Activated T-helper 17 cell treated with anti-CD3 and anti-CD28 coated beads, Interleukin-2, amount 50 U/mL, for 72 hours (primary cell): Measurements from ENCODE around the gene WDR64. TPM values are rescaled to one million over a fixed set of nuclear protein-coding genes. Genes with fewer than 3 reads are reported as not detected.

Experiments used
- ATAC-seq: fragments of 150-1000 bp; cut with Tn5 transposase; replicated peaks from 2 replicates; pipeline ENCODE4 v1.10.0; 2021; ENCODE audit warnings: mild to moderate bottlenecking, moderate library complexity
- H3K27ac Mint-ChIP-seq: one replicate; pipeline ENCODE4 v1.8.0; 2022; ENCODE audit warnings: mixed read lengths
- H3K27me3 Mint-ChIP-seq: one replicate; pipeline ENCODE4 v1.8.0; 2022; ENCODE audit warnings: mixed read lengths
- H3K36me3 Mint-ChIP-seq: one replicate; pipeline ENCODE4 v1.8.0; 2022; ENCODE audit warnings: low read depth, mild to moderate bottlenecking, mixed read lengths
- H3K4me1 Mint-ChIP-seq: one replicate; pipeline ENCODE4 v1.8.0; 2022; ENCODE audit warnings: mixed read lengths
- H3K4me3 Mint-ChIP-seq: one replicate; pipeline ENCODE4 v1.8.0; 2022; ENCODE audit warnings: mild to moderate bottlenecking, mixed read lengths
- H3K9me3 Mint-ChIP-seq: one replicate; pipeline ENCODE4 v1.8.0; 2022; ENCODE audit warnings: mixed read lengths
- total RNA-seq, 2 donors: library from RNA; stranded (reverse); gene quantifications; one replicate each; pipeline ENCODE4 v1.2.3, GENCODE V29; 2022

Gene WDR64
- total RNA-seq, 2 donors from 2014 or later, result not detected

DNA sequence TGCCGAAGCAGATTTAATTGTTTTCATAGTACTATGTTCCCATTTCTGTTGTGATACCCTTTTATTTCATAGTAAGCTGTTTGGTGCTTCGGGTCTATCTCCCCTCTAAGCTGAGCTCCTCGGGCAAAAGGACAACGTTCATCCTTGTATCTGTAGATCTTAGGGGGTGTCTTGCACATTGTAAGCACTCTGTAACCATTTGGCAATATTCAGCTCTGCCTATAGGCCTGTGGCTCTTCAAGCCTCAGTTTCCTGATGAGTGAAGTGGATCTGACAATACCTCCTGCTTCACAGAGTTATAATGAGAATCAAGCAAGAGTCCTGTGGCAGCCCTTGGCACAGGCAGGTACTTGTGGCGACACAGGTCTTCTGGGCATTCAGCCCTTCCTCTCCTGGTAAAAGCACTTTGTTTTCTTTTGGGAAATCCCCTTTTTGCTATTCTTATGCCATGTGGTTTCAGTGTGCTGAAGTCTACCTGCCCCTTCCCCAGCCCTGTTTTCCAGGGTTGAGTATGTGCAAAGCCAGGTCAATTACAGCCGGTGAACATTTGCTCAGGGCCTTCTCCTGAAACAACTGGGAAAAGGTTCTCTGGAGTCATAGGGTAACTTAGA lies 187.4 kb downstream of the WDR64 start:
- no peaks in the 10 kb centered on the region for H3K36me3 Mint-ChIP-seq
- H3K4me1 Mint-ChIP-seq, result peaks cover 5% of the 10 kb centered on the region
- no peaks in the 10 kb centered on the region for H3K9me3 Mint-ChIP-seq
- H3K27me3 Mint-ChIP-seq, result peaks cover 11% of the 10 kb centered on the region
- H3K27ac Mint-ChIP-seq, result no peak overlapping the region
- no peak overlapping the region for H3K4me3 Mint-ChIP-seq
- ATAC-seq, result no peak

DNA sequence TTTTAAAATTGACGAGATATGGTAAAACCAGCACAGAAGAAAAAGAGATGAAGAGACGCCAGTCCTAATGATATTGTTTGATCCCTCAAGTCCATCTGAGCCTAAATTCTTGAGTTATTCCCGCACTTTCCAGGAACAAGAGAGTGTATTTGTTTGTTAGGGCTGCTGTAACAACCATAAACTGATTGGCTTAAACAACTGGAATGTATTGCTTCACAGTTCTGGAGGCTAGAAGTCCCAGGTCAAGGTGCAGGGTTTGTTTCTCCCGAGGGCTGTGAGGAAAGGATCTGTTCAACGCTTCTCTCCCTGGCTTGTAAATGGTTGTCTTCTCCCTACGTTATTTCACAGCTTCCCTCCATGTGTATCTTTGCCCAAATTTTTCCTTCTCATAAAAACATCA lies 188.1 kb downstream of the WDR64 start:
- Mint-ChIP-seq H3K27me3 (peaks cover 11% of the 10 kb centered on the region), H3K36me3 (no peaks in the 10 kb centered on the region), H3K4me3 (no peak overlapping the region), H3K27ac (no peak overlapping the region), H3K9me3 (no peaks in the 10 kb centered on the region), H3K4me1 (peaks cover 5% of the 10 kb centered on the region)
- no peak for ATAC-seq

- ATAC-seq, result no peak
- Mint-ChIP-seq H3K27me3 (peaks cover 7% of the 10 kb centered on the region), H3K36me3 (no peaks in the 10 kb centered on the region), H3K4me1 (peaks cover 5% of the 10 kb centered on the region), H3K4me3 (no peak overlapping the region), H3K9me3 (no peaks in the 10 kb centered on the region), H3K27ac (no peak overlapping the region)
Observed at GRCh38 chr1:241841691-241842090, 189.6 kb downstream of the WDR64 start.

DNA sequence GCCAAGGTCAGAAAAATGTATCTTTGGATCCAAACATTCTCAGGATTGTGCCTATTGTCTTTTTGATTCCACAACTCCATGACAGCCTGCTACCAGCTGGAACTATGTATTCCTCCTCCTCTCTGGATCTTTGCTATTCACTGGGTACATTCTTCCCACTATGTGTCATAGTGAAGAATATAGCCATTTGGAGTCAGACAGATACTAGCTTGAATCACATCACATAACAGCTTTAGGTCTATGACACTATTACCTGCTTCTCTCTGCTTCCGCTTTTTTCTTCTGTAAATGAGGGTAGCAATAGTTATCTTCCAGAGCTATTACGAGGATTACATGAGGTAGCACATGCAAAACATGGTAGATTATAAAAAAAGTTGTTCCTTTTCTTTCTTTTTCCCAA lies 190.5 kb downstream of the WDR64 start:
- ATAC-seq, result no peak
- Mint-ChIP-seq H3K4me1 (peaks cover 7% of the 10 kb centered on the region), H3K4me3 (no peak overlapping the region), H3K36me3 (no peaks in the 10 kb centered on the region), H3K27me3 (peaks cover 7% of the 10 kb centered on the region), H3K9me3 (no peaks in the 10 kb centered on the region), H3K27ac (no peak overlapping the region)

DNA sequence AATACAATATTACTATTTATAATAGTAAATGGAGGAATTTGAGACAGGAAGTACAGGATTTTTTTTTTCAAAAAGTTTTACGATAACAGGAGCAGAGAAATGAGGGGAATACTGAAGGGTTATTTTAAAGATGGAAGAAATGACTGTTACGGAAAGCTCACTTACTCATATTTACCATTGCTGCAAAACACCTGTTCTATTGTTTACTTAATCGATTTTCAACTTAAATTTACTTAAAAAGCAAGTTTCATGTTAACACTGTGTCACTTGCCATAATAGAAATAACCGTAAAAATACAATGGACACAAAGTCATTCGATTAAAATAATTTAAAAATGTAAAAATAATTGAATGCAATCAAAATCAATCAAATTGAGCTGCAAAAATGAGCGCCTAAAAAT lies 192.5 kb downstream of the WDR64 start:
- Mint-ChIP-seq H3K9me3 (no peaks in the 10 kb centered on the region), H3K27ac (no peak overlapping the region), H3K4me1 (peaks cover 6% of the 10 kb centered on the region), H3K36me3 (peaks cover 20% of the 10 kb centered on the region), H3K27me3 (peaks cover 7% of the 10 kb centered on the region), H3K4me3 (no peak overlapping the region)
- ATAC-seq, result no peak

- Mint-ChIP-seq H3K4me3 (peak overlapping the region; percentile 99), H3K4me1 (peaks cover 4% of the 10 kb centered on the region), H3K9me3 (no peaks in the 10 kb centered on the region), H3K27ac (no peak overlapping the region), H3K27me3 (peaks cover 4% of the 10 kb centered on the region), H3K36me3 (peaks cover 34% of the 10 kb centered on the region)
- ATAC-seq, result no peak
Observed at GRCh38 chr1:241846375-241846774, 194.3 kb downstream of the WDR64 start.

DNA sequence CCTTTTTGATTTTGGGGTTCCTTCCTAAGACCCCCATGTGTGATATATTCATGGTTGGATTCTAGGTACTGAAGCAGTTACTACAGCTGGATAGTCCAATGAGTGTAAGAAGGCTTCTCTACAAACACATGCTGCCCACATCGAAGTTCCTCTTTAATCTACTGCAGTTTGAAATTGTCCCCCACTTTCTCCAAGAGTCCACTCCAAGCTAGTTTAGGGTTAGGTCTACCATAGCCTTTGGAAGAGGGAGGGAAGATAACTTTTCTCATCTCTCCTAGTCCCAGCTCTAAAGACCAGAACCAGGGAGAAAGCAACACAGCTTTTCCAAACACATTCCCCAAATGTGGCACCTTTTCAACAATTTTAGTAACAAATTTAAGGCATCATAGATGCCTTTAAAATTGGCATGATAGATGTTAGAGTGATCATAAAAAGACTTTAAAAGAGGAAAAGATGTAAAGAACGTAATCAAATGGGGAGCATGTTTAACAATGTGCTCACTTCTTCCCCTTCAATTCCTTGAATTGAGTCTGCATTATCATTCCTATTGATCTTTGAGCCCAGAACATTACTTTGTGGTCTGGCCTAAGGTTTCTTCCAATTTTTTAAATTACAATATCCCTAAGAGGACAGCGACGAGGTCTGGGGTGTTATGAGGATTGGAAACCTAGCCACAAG lies 194.9 kb downstream of the WDR64 start:
- no peak for ATAC-seq
- Mint-ChIP-seq H3K4me3 (peak overlapping the region; percentile 99), H3K4me1 (peaks cover 4% of the 10 kb centered on the region), H3K27me3 (peaks cover 4% of the 10 kb centered on the region), H3K9me3 (no peaks in the 10 kb centered on the region), H3K27ac (peak overlapping the region; percentile 98), H3K36me3 (peaks cover 40% of the 10 kb centered on the region)

DNA sequence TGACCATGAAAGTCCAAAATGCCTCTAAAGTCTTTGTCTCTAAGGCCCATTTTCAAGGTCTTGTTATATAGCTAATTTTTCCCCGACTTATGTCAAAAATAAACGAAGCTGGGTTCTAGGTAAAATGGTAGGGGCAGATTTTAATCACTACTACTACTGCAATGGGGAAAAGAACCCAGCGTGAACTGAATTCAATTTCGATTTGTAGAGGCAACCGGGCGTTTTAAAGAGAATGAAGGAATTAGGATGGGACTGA lies 195.4 kb downstream of the WDR64 start:
- Mint-ChIP-seq H3K27me3 (peaks cover 4% of the 10 kb centered on the region), H3K9me3 (no peaks in the 10 kb centered on the region), H3K4me3 (peak overlapping the region; percentile 99), H3K27ac (peak overlapping the region; percentile 98), H3K4me1 (peaks cover 4% of the 10 kb centered on the region), H3K36me3 (peaks cover 45% of the 10 kb centered on the region)
- ATAC-seq, result no peak

- H3K27ac Mint-ChIP-seq, result peak within 1 kb of the TSS; percentile 98
- peak; percentile 97 for ATAC-seq
- H3K9me3 Mint-ChIP-seq, result no peaks in the 10 kb centered on the region
- peaks cover 48% of the 10 kb centered on the region for H3K36me3 Mint-ChIP-seq
- H3K27me3 Mint-ChIP-seq, result no peaks in the 10 kb centered on the region
- H3K4me3 Mint-ChIP-seq, result peak within 1 kb of the TSS; percentile 99
- peaks cover 4% of the 10 kb centered on the region for H3K4me1 Mint-ChIP-seq
Observed at GRCh38 chr1:241847796-241848685, 196.0 kb downstream of the WDR64 start, which contains the start of gene EXO1. Gene EXO1, plus strand, starts transcription at chr1:241848204. Its CDS starts 2,222 bp downstream, at chr1:241850426.

- no peaks in the 10 kb centered on the region for H3K9me3 Mint-ChIP-seq
- ATAC-seq, result no peak
- H3K27ac Mint-ChIP-seq, result peak overlapping the region; percentile 98
- peak overlapping the region; percentile 99 for H3K4me3 Mint-ChIP-seq
- H3K36me3 Mint-ChIP-seq, result peaks cover 56% of the 10 kb centered on the region
- H3K27me3 Mint-ChIP-seq, result no peaks in the 10 kb centered on the region
- H3K4me1 Mint-ChIP-seq, result peaks cover 4% of the 10 kb centered on the region
Observed at GRCh38 chr1:241848686-241849344, 196.7 kb downstream of the WDR64 start.

DNA sequence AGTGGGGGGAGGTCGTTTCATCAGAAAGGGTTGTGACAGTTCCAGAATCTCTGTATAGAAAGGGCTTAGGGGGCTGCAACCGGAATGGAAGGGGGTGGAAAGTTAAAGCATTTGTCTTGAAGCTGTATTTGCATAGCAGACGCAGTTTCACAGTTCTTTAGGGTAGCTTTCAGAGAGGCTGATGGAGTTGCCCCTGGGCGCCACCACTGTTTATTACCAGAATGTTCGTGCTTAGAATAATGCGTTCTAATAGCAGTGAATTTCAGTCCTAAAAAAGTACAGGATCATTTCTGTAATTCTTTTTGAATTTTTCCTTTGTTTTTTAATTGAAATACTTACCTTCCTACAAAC lies 197.2 kb downstream of the WDR64 start:
- Mint-ChIP-seq H3K27ac (peak overlapping the region; percentile 98), H3K27me3 (no peaks in the 10 kb centered on the region), H3K9me3 (no peaks in the 10 kb centered on the region), H3K4me1 (peaks cover 4% of the 10 kb centered on the region), H3K36me3 (peaks cover 61% of the 10 kb centered on the region), H3K4me3 (peak overlapping the region; percentile 99)
- no peak for ATAC-seq

Other genes with a start within 250 kb of the WDR64 start
- 10 to 100 TPM; 29.2 to 62.5 TPM for gene FH, start 132.5 kb upstream of the WDR64 start, total RNA-seq
- under 1 TPM in 1 of 2 donors, not detected in 1; 0.40 TPM for gene KMO, start 119.9 kb upstream of the WDR64 start, total RNA-seq
- 10 to 100 TPM in 1 of 2 donors, 1 to 10 TPM in 1; 8.9 to 13.4 TPM for gene CHML, start 11.9 kb upstream of the WDR64 start, total RNA-seq
- 10 to 100 TPM in 1 of 2 donors, 1 to 10 TPM in 1; 9.2 to 14.7 TPM for gene OPN3, start 11.9 kb upstream of the WDR64 start, total RNA-seq
- 10 to 100 TPM; 32.3 to 50.2 TPM for gene EXO1, start 195.9 kb downstream of the WDR64 start, total RNA-seq